ENCODE data around the gene A1CF.
"Not testable (repeated sequence)": the region's sequence is repeated elsewhere in the genome, so short reads cannot be mapped to it uniquely, and the experiment has no call there.

The A1CF gene

DNA sequence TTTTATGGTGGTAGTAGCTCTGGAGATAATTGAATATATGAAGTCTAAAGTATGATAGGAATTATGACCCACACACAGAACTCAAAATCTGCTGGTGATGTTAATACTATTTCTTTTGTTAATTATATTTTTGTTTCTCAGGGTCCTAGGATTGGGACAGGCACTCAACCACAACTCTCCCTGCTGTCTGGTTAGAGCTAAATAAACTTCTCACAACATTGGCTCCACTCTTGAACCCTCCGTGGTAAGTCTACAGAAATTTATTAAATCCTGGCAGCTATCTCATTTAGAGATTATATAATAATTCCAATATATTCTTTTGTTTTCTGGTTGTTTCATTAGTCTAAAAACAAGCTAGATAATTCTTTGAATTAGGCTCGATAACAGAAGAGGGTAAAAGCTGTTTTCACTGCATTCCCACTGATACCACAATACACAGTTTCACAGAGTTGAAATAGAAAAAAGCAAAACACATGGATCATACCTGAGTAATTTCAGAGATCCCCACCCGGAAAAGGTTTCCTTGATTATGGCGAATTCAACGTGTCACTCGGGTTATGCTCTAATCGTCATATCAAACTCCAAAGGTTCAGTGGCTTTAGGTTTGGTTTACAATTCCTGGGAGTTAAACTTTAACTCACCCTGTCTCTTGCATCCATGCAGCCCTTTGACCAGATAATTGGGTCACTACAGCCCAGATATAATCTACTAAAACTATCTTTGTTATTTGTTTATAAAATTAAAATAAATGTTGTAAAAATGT is at the start of gene A1CF:
A1CF (minus strand) TSS at position 531 of the 763 bp plus-strand sequence. CDS start 25,687 bp downstream, outside the sequence.
- no peak for TF ChIP-seq CTCF (IDR thresholded peaks at IDR 0.05; ENCODE audit: low read depth, low read length, missing control alignments)
- no peak within 1 kb of the TSS for H3K4me3 ChIP-seq (ENCODE audit: low read depth, low read length)
- in situ Hi-C loops (cut with HindIII; ENCODE audit: low sequenced_read_pairs) = no loop called here
- DNase-seq (ENCODE audit: low read depth) = no peak

DNA sequence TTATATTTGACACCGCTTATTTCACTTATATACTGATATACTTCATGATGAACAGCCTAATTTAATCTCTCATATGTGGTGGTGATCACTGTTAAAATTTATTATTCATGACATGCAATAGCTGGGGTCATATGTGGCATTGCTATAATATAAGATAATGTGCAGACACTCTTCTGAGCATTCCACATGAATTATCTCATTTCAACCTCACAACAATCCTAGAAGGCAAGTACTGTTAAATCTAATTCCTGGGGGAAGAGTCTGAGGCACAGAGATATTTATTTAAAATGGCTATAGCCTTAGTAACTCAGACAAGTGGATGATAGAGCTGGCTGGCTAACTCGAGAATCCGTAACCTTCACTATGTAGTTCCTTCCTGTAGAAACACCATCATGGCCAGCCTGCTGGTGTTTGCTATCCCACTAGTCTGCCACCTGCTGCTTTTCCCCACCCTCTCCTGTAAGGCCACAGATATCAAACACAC is 46.6 kb upstream of the A1CF start:
- DNase-seq (ENCODE audit: low read depth) = no peak
- in situ Hi-C loops (cut with HindIII; ENCODE audit: low sequenced_read_pairs) = no loop called here
- no peak overlapping the region for H3K4me3 ChIP-seq (ENCODE audit: low read depth, low read length)
- no peak for TF ChIP-seq CTCF (IDR thresholded peaks at IDR 0.05; ENCODE audit: low read depth, low read length, missing control alignments)

- no peak for DNase-seq (ENCODE audit: low read depth)
- in situ Hi-C loops (cut with HindIII; ENCODE audit: low sequenced_read_pairs) = no loop called here
- H3K4me3 ChIP-seq (ENCODE audit: low read depth, low read length) = no peak overlapping the region
- TF ChIP-seq CTCF (IDR thresholded peaks at IDR 0.05; ENCODE audit: low read depth, low read length, missing control alignments) = no peak
Observed at GRCh38 chr10:50929670-50930069, 44.2 kb upstream of the A1CF start.

- TF ChIP-seq CTCF (IDR thresholded peaks at IDR 0.05; ENCODE audit: low read depth, low read length, missing control alignments) = no peak
- in situ Hi-C loops (cut with HindIII; ENCODE audit: low sequenced_read_pairs) = no loop called here
Observed at GRCh38 chr10:50928190-50928552, 42.7 kb upstream of the A1CF start.

DNA sequence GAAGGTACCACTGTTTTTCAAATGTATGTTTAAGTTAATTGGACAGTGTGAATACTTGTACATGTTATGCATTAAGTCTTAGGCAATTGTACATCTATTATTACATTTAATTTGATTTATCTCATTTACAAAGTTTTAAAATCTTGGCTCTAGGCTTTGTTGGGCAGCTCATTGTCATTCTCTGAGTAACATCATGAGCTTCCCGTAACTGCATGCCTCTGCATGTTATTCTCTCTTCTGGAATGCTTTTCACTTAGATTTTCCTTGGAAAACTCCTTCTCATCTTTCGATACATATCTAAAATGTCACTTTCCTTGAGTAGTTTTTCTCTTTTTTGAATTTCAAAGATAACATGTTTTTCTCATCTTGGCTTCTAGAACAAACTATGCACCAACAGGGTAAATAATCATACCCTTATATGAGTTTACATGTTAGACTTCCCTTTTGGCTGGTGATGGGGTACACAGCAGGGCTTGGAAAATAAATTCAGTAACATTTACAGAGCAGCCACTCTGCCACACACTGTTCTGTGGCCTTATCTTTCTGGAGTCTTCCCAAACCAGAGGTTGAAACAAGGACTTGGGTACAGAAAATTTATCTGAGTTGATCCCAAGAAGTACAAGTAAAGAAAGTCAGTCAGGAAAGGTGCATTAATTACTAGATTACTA is 42.2 kb upstream of the A1CF start:
- H3K4me3 ChIP-seq (ENCODE audit: low read depth, low read length) = no peak overlapping the region
- in situ Hi-C loops (cut with HindIII; ENCODE audit: low sequenced_read_pairs) = no loop called here
- no peak for TF ChIP-seq CTCF (IDR thresholded peaks at IDR 0.05; ENCODE audit: low read depth, low read length, missing control alignments)
- DNase-seq (ENCODE audit: low read depth) = no peak

More at GRCh38 chr10:50928190-50928552, 42.7 kb upstream of the A1CF start:
- DNase-seq (ENCODE audit: low read depth) = no peak
- H3K4me3 ChIP-seq (ENCODE audit: low read depth, low read length) = no peak overlapping the region

DNA sequence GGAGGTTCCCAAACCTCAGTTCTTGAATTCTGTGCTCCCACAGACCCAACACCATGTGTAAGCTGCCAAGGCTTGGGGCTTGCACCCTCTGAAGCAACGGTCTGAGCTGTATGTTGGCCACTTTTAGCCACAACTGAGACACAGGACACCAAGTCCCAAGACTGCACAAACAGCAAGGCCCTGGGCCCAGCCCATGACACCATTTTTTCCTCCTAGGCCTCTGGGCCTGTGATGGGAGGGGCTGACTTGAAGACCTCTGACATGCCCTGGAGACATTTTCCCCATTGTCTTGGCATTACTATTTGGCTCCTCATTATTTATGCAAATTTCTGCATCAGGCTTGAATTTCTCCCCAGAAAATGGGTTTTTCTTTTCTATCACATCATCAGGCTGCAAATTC is 38.0 kb upstream of the A1CF start:
- DNase-seq (ENCODE audit: low read depth); H3K4me3 ChIP-seq (ENCODE audit: low read depth, low read length); in situ Hi-C loops (cut with HindIII; ENCODE audit: low sequenced_read_pairs): not testable (repeated sequence)

DNA sequence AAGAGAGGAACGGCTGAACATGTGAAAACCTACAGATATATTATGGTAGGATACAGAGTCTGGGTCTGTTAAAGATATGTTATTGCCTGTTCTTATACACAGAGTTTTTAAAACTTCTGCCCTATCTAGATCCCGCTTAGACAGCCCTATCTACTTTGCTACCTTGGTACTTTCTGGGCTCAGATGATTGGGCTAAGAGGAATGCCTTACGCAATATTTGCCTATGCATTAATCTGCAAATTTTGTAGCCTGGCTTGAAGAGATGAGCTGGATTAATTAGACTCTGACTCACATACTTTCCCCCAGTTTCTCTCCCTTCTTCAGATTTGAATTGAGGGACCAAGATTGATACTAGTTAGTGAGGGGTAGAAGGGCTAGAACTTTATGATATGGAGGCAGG is 33.6 kb upstream of the A1CF start:
- no peak overlapping the region for H3K4me3 ChIP-seq (ENCODE audit: low read depth, low read length)
- in situ Hi-C loops (cut with HindIII; ENCODE audit: low sequenced_read_pairs) = no loop called here
- no peak for TF ChIP-seq CTCF (IDR thresholded peaks at IDR 0.05; ENCODE audit: low read depth, low read length, missing control alignments)
- no peak for DNase-seq (ENCODE audit: low read depth)

Data from astrocyte of the cerebellum (primary cell).